H9 (cell line): ENCODE results near the gene EDDM3A. TPM values are rescaled to one million over a fixed set of nuclear protein-coding genes. Genes with fewer than 3 reads are reported as not detected.

ENCODE experiments used
- DNase-seq: peaks from one replicate; pipeline ENCODE4 v3.0.0-alpha.2; 2017
- H2AFZ ChIP-seq: one replicate; pipeline ENCODE4 v1.6.1; 2013; ENCODE audit warnings: mild to moderate bottlenecking, low read length, control low read depth, moderate library complexity
- H2AK5ac ChIP-seq: 2 replicates; pipeline ENCODE4 v1.6.1; 2013; ENCODE audit warnings: low read length, control low read depth, mixed read lengths; ENCODE audit not compliant: insufficient read length
- H2BK120ac ChIP-seq: one replicate; pipeline ENCODE4 v1.6.1; 2013; ENCODE audit warnings: low read depth, mild to moderate bottlenecking, low read length, control low read depth, inconsistent platforms; ENCODE audit not compliant: poor library complexity, severe bottlenecking
- H2BK12ac ChIP-seq: 2 replicates; pipeline ENCODE4 v1.6.1; 2013; ENCODE audit warnings: low read length, control low read depth, mixed read lengths, low read depth; ENCODE audit not compliant: insufficient read length
- H2BK15ac ChIP-seq: 2 replicates; pipeline ENCODE4 v1.6.1; 2013; ENCODE audit warnings: low read depth, low read length, control low read depth
- H2BK20ac ChIP-seq: one replicate; pipeline ENCODE4 v1.6.1; 2013; ENCODE audit warnings: low read depth, mild to moderate bottlenecking, low read length, control low read depth, inconsistent platforms; ENCODE audit not compliant: poor library complexity, severe bottlenecking
- H2BK5ac ChIP-seq: 2 replicates; pipeline ENCODE4 v1.6.1; 2013; ENCODE audit warnings: low read length, control low read depth, mixed read lengths; ENCODE audit not compliant: insufficient read length
- H3K14ac ChIP-seq: 2 replicates; pipeline ENCODE4 v1.6.1; 2013; ENCODE audit warnings: low read length, control low read depth; ENCODE audit not compliant: insufficient read depth
- H3K18ac ChIP-seq: 2 replicates; pipeline ENCODE4 v1.6.1; 2013; ENCODE audit warnings: low read depth, mild to moderate bottlenecking, mixed read lengths, low read length, control low read depth; ENCODE audit not compliant: insufficient read length
- H3K23ac ChIP-seq: 2 replicates; pipeline ENCODE4 v1.6.1; 2013; ENCODE audit warnings: low read length, control low read depth, mixed read lengths, low read depth; ENCODE audit not compliant: insufficient read length
- H3K23me2 ChIP-seq: 2 replicates; pipeline ENCODE4 v1.6.1; 2013; ENCODE audit warnings: low read depth, mild to moderate bottlenecking, mixed read lengths, low read length, control low read depth; ENCODE audit not compliant: insufficient read length, poor library complexity, severe bottlenecking
- H3K27ac ChIP-seq: 2 replicates; pipeline ENCODE4 v1.5.1; 2013; ENCODE audit warnings: low read length, control low read depth, mixed read lengths, low read depth; ENCODE audit not compliant: insufficient read length
- H3K27me3 ChIP-seq: 2 replicates; pipeline ENCODE4 v1.6.1; 2013; ENCODE audit warnings: low read length, control low read depth, inconsistent platforms; ENCODE audit not compliant: insufficient read depth
- H3K4ac ChIP-seq: 2 replicates; pipeline ENCODE4 v1.6.1; 2013; ENCODE audit warnings: low read depth, mild to moderate bottlenecking, control low read depth, inconsistent platforms, low read length, moderate library complexity
- H3K4me1 ChIP-seq: 2 replicates; pipeline ENCODE4 v1.6.1; 2013; ENCODE audit warnings: low read length, control low read depth, inconsistent platforms; ENCODE audit not compliant: insufficient read depth
- H3K4me2 ChIP-seq: 2 replicates; pipeline ENCODE4 v1.6.1; 2013; ENCODE audit warnings: low read length, control low read depth, mixed read lengths; ENCODE audit not compliant: insufficient read length, insufficient read depth
- H3K56ac ChIP-seq: 2 replicates; pipeline ENCODE4 v1.6.1; 2013; ENCODE audit warnings: low read depth, mild to moderate bottlenecking, mixed read lengths, low read length, control low read depth; ENCODE audit not compliant: insufficient read length
- H3K79me1 ChIP-seq: 2 replicates; pipeline ENCODE4 v1.6.1; 2013; ENCODE audit warnings: low read depth, mild to moderate bottlenecking, moderate library complexity, low read length, control low read depth, inconsistent platforms; ENCODE audit not compliant: insufficient read depth, poor library complexity, severe bottlenecking
- H3K79me2 ChIP-seq: 2 replicates; pipeline ENCODE4 v1.6.1; 2013; ENCODE audit warnings: low read length, control low read depth, inconsistent platforms; ENCODE audit not compliant: insufficient read depth
- H3K9ac ChIP-seq: 2 replicates; pipeline ENCODE4 v1.6.1; 2013; ENCODE audit warnings: low read length, control low read depth, mixed read lengths; ENCODE audit not compliant: insufficient read length; ENCODE audit errors: extremely low read depth
- H3K9me3 ChIP-seq: one replicate; pipeline ENCODE4 v1.6.1; 2013; ENCODE audit warnings: low read depth, low read length, inconsistent platforms; ENCODE audit not compliant: control insufficient read depth
- H3T11ph ChIP-seq: one replicate; pipeline ENCODE4 v1.6.1; 2013; ENCODE audit warnings: mild to moderate bottlenecking, low read length, control low read depth, inconsistent platforms
- H4K20me1 ChIP-seq: one replicate; pipeline ENCODE4 v1.6.1; 2013; ENCODE audit not compliant: control insufficient read depth, insufficient read length, insufficient read depth
- H4K5ac ChIP-seq: 2 replicates; pipeline ENCODE4 v1.6.1; 2013; ENCODE audit warnings: low read depth, mild to moderate bottlenecking, mixed read lengths, low read length, control low read depth; ENCODE audit not compliant: insufficient read length
- H4K8ac ChIP-seq: replicated peaks from 2 replicates; pipeline ENCODE4 v1.6.1; 2013; ENCODE audit warnings: low read length, control low read depth, mixed read lengths, low read depth; ENCODE audit not compliant: insufficient read length
- H4K91ac ChIP-seq: 2 replicates; pipeline ENCODE4 v1.6.1; 2013; ENCODE audit warnings: low read depth, mild to moderate bottlenecking, moderate library complexity, mixed read lengths, low read length, control low read depth; ENCODE audit not compliant: insufficient read length
- H3K27ac Mint-ChIP-seq, 3 experiments: 2 replicates in 2 of 3; 3 replicates in 1 of 3; pipeline ENCODE4 v1.8.0; 2020 to 2021; ENCODE audit warnings: mixed read lengths in 3 of 3, mild to moderate bottlenecking in 1 of 3, moderate library complexity in 1 of 3
- H3K27me3 Mint-ChIP-seq: 2 replicates; pipeline ENCODE4 v1.8.0; 2021; ENCODE audit warnings: low read depth, mild to moderate bottlenecking, moderate library complexity, mixed read lengths
- H3K36me3 Mint-ChIP-seq, 3 experiments: 2 replicates in 2 of 3; 3 replicates in 1 of 3; pipeline ENCODE4 v1.8.0; 2020 to 2021; ENCODE audit warnings: low read depth in 3 of 3, mixed read lengths in 3 of 3; ENCODE audit not compliant: insufficient read depth in 1 of 3
- H3K4me1 Mint-ChIP-seq, 2 experiments: 2 replicates each; pipeline ENCODE4 v1.8.0; 2020; ENCODE audit warnings: mixed read lengths in 2 of 2
- H3K4me3 Mint-ChIP-seq, 2 experiments: 2 replicates in 1 of 2; 3 replicates in 1 of 2; pipeline ENCODE4 v1.8.0; 2020 to 2021; ENCODE audit warnings: mild to moderate bottlenecking in 2 of 2, mixed read lengths in 2 of 2, moderate library complexity in 1 of 2
- H3K9me3 Mint-ChIP-seq, 2 experiments: 2 replicates in 1 of 2; 3 replicates in 1 of 2; pipeline ENCODE4 v1.8.0; 2020; ENCODE audit warnings: mild to moderate bottlenecking in 2 of 2, mixed read lengths in 2 of 2, moderate library complexity in 1 of 2
- whole genome bisulfite sequencing: extraction: QIAGEN DNeasy Blood & Tissue Kit; methylation state at CpG from one replicate; pipeline ENCODE4 v1.1.7; 2013; ENCODE audit warnings: missing lambda C conversion rate, low lambda C conversion rate, mixed read lengths; ENCODE audit not compliant: insufficient read length; ENCODE audit errors: extremely low coverage; 5-methylcytosine and 5-hydroxymethylcytosine counted together
- total RNA-seq: library from RNA; stranded (reverse); gene quantifications from 2 replicates; pipeline ENCODE4 v1.2.1, GENCODE V29; 2021
- TF ChIP-seq, protein P1 (sequence below): fragments of 200-600 bp; sonication (generic); conservative IDR thresholded peaks from 3 replicates; pipeline ENCODE4 v1.8.0; 2021; ENCODE audit warnings: antibody characterized with exemption, mild to moderate bottlenecking

The EDDM3A gene
- total RNA-seq, 1 experiment from 2014 or later, result not detected

DNA sequence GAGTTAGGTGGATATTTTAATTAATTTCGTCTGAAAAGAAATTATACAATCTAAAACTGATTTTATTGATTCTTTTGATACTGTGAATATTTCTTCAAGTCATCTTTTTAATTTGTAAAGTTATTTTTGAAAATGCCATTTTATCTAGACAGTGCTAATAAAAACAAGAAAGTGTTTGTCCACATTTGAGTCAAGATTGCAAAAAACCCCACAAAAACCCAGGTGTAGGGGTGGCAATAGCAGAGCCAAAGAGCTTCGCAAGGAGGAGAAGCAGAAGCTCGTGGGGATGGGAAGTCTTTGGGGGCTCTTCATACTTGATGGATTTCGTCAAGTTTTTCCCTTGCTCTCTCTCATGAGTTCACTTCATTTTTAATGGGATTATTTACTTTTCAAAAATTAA is 41.3 kb downstream of the EDDM3A start:
- no peak for DNase-seq
- H3K23me2 ChIP-seq, result no peaks in the 10 kb centered on the region
- H3K23ac ChIP-seq, result no peak overlapping the region
- no CpG with 5 or more reads among the region's 4 CpGs for WGBS
- no peak overlapping the region for H4K5ac ChIP-seq
- Mint-ChIP-seq H3K36me3 (peaks cover 0 to 4% (median 0%) of the 10 kb centered on the region in 3 experiments; a peak in 2 of 7 replicates), H3K9me3 (no peaks in the 10 kb centered on the region), H3K27me3 (no peaks in the 10 kb centered on the region; the same call in none of the 2 replicates), H3K27ac (no peak overlapping the region), H3K4me1 (peaks cover 27 to 33% of the 10 kb centered on the region in 2 experiments), H3K4me3 (no peak overlapping the region)
- H4K8ac ChIP-seq, result no peak overlapping the region
- TF ChIP-seq, protein P1, sequence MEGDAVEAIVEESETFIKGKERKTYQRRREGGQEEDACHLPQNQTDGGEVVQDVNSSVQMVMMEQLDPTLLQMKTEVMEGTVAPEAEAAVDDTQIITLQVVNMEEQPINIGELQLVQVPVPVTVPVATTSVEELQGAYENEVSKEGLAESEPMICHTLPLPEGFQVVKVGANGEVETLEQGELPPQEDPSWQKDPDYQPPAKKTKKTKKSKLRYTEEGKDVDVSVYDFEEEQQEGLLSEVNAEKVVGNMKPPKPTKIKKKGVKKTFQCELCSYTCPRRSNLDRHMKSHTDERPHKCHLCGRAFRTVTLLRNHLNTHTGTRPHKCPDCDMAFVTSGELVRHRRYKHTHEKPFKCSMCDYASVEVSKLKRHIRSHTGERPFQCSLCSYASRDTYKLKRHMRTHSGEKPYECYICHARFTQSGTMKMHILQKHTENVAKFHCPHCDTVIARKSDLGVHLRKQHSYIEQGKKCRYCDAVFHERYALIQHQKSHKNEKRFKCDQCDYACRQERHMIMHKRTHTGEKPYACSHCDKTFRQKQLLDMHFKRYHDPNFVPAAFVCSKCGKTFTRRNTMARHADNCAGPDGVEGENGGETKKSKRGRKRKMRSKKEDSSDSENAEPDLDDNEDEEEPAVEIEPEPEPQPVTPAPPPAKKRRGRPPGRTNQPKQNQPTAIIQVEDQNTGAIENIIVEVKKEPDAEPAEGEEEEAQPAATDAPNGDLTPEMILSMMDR, result no peak
- no peak overlapping the region for H2BK120ac ChIP-seq
- no peak overlapping the region for H3K14ac ChIP-seq
- H3K9ac ChIP-seq, result no peak overlapping the region
- H3K4ac ChIP-seq, result no peak overlapping the region
- H2AFZ ChIP-seq, result no peak overlapping the region
- H4K91ac ChIP-seq, result no peak overlapping the region
- H4K20me1 ChIP-seq, result no peaks in the 10 kb centered on the region
- H3K56ac ChIP-seq, result no peak overlapping the region
- no peaks in the 10 kb centered on the region for H3K27me3 ChIP-seq
- H2BK20ac ChIP-seq, result no peak overlapping the region
- no peak overlapping the region for H3K27ac ChIP-seq
- no peaks in the 10 kb centered on the region for H3K79me1 ChIP-seq
- H3K79me2 ChIP-seq, result no peaks in the 10 kb centered on the region
- no peak overlapping the region for H2BK5ac ChIP-seq
- no peak overlapping the region for H3K18ac ChIP-seq
- H3K4me1 ChIP-seq, result peaks cover 8% of the 10 kb centered on the region
- no peak overlapping the region for H2AK5ac ChIP-seq
- no peaks in the 10 kb centered on the region for H3K9me3 ChIP-seq
- H2BK15ac ChIP-seq, result no peak overlapping the region
- no peak overlapping the region for H3T11ph ChIP-seq
- no peak overlapping the region for H2BK12ac ChIP-seq
- no peak overlapping the region for H3K4me2 ChIP-seq
